Lung microvascular endothelial cell (primary cell): ENCODE data around the gene AK5. TPM values are rescaled to one million over a fixed set of nuclear protein-coding genes. Genes with fewer than 3 reads are reported as not detected.

ENCODE experiments used
- DNase-seq, 2 donors: peaks; one replicate each; pipeline versions ENCODE4 v3.0.0 to v3.0.0-alpha.2; 2010; ENCODE audit warnings: low read depth in 2 of 2
- total RNA-seq: library from RNA; depleted of rRNA; stranded (reverse); fragments of >200 nt; gene quantifications from 2 replicates; pipeline ENCODE4 v1.2.1, GENCODE V29; 2014

Gene AK5
- total RNA-seq, 1 donor from 2014 or later = 21.2 TPM

GRCh38 chr1:77349275-77349674 lies 67.5 kb downstream of the AK5 start:
- DNase-seq = no peak

- DNase-seq = no peak
Measured at GRCh38 chr1:77350012-77350770, 68.4 kb downstream of the AK5 start.

GRCh38 chr1:77354536-77354935 lies 72.7 kb downstream of the AK5 start:
- DNase-seq = no peak

- DNase-seq = no peak
Measured at GRCh38 chr1:77355010-77355409, 73.2 kb downstream of the AK5 start.

- no peak for DNase-seq
Measured at GRCh38 chr1:77356136-77356535, 74.3 kb downstream of the AK5 start.

- DNase-seq = no peak
Measured at GRCh38 chr1:77360256-77360655, 78.4 kb downstream of the AK5 start.

GRCh38 chr1:77361621-77362020 lies 79.8 kb downstream of the AK5 start:
- DNase-seq = no peak

- no peak for DNase-seq
Measured at GRCh38 chr1:77370161-77370560, 88.3 kb downstream of the AK5 start.

GRCh38 chr1:77370583-77371306 lies 88.9 kb downstream of the AK5 start:
- DNase-seq = peak; percentile 19 to 79

- DNase-seq = no peak
Measured at GRCh38 chr1:77371396-77371795, 89.6 kb downstream of the AK5 start.

- no peak for DNase-seq
Measured at GRCh38 chr1:77373702-77374101, 91.9 kb downstream of the AK5 start.

- peak in 1 of 2 donors; percentile 10 for DNase-seq
Measured at GRCh38 chr1:77375541-77375940, 93.7 kb downstream of the AK5 start.

GRCh38 chr1:77375990-77376389 lies 94.2 kb downstream of the AK5 start:
- no peak for DNase-seq

- peak; percentile 26 to 71 for DNase-seq
Measured at GRCh38 chr1:77378723-77379535, 97.1 kb downstream of the AK5 start.

GRCh38 chr1:77382366-77382765 lies 100.5 kb downstream of the AK5 start:
- no peak for DNase-seq

- no peak for DNase-seq
Measured at GRCh38 chr1:77383236-77383635, 101.4 kb downstream of the AK5 start.

GRCh38 chr1:77385551-77385950 lies 103.7 kb downstream of the AK5 start:
- DNase-seq = no peak

- DNase-seq = no peak
Measured at GRCh38 chr1:77386276-77386675, 104.5 kb downstream of the AK5 start.

- DNase-seq = no peak
Measured at GRCh38 chr1:77387553-77387952, 105.7 kb downstream of the AK5 start.

GRCh38 chr1:77388661-77389060 lies 106.8 kb downstream of the AK5 start:
- no peak for DNase-seq

GRCh38 chr1:77392486-77392885 lies 110.7 kb downstream of the AK5 start:
- peak; percentile 43 to 73 for DNase-seq

- DNase-seq = no peak
Measured at GRCh38 chr1:77394166-77394565, 112.3 kb downstream of the AK5 start.
